Peyer's patch (tissue), 4 donors: Measurements from ENCODE around the gene ARHGEF12. TPM values are rescaled to one million over a fixed set of nuclear protein-coding genes. Genes with fewer than 3 reads are reported as not detected.

ENCODE experiments used
- DNase-seq, 3 donors: peaks; one replicate each; pipeline ENCODE4 v3.0.0-alpha.2; 2017 to 2019
- H3K27ac ChIP-seq, 4 donors: fragments of 200-600 bp; sonication (generic); one replicate each; pipeline ENCODE4 v1.5.1; 2016 to 2019
- H3K27me3 ChIP-seq, 2 donors: fragments of 200-600 bp; sonication (generic); one replicate each; pipeline ENCODE4 v1.5.1; 2019
- H3K36me3 ChIP-seq, 3 donors: fragments of 200-600 bp; sonication (generic); one replicate each; pipeline ENCODE4 v1.5.1; 2016 to 2019
- H3K4me1 ChIP-seq, 4 donors: fragments of 200-600 bp; sonication (generic); one replicate each; pipeline ENCODE4 v1.5.1; 2016 to 2019
- H3K4me3 ChIP-seq, 4 donors: fragments of 200-600 bp; sonication (generic); 1 replicate in 3 of 4; 2 replicates in 1 of 4; pipeline ENCODE4 v1.5.1; 2016 to 2019; ENCODE audit warnings: mild to moderate bottlenecking in 1 of 4
- H3K9me3 ChIP-seq, 4 donors: fragments of 200-600 bp; sonication (generic); one replicate each; pipeline ENCODE4 v1.5.1; 2016 to 2019; ENCODE audit warnings: mild to moderate bottlenecking in 1 of 4
- POLR2A ChIP-seq, 2 donors: fragments of 450-650 bp; IDR thresholded peaks; one replicate each; pipeline ENCODE4 v1.5.1; 2017; ENCODE audit warnings: antibody characterized with exemption in 2 of 2, mild to moderate bottlenecking in 2 of 2, moderate library complexity in 2 of 2
- total RNA-seq, 4 donors: library from RNA; depleted of rRNA; stranded (reverse); fragments of >200 nt; gene quantifications; one replicate each; pipeline ENCODE4 v1.1.0, GENCODE V29; 2016
- TF ChIP-seq, protein P1 (sequence below), 6 experiments: fragments of 450-650 bp in 4 of 6; fragments of 200-600 bp in 2 of 6; sonication (generic) in 1 of 6; IDR thresholded peaks; one replicate each; pipeline ENCODE4 v1.5.1; 2017 to 2019; ENCODE audit warnings: antibody characterized with exemption in 6 of 6, mild to moderate bottlenecking in 3 of 6, moderate library complexity in 1 of 6

Gene ARHGEF12
- total RNA-seq, 4 donors from 2014 or later, result 102 to 122 (median 107) TPM

DNA sequence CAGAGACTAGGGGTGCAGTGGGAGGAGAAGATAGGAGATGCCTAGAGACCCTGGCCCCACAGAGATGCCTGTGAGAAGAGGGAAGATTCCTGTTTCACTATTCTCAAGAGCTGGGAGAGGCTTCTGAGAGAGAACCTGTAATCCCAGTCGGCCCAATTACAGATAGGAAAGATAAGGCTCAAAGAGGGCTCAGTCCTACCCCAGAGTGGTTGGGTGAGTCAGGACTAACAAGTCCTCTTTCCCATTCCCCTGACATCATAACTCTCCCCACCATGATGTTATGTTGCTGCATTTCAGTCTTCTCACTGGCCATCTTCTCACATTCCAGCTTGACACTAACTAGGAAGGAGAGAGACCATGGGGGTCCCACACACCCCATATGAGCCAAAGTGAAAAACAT lies 17.9 kb downstream of the ARHGEF12 start:
- no peak for DNase-seq
- Histone ChIP-seq H3K4me3 (no peak overlapping the region), H3K36me3 (no peaks in the 10 kb centered on the region), H3K9me3 (no peaks in the 10 kb centered on the region), H3K4me1 (peaks cover 0 to 20% (median 0%) of the 10 kb centered on the region in 4 donors), H3K27ac (no peak overlapping the region), H3K27me3 (no peaks in the 10 kb centered on the region)
- TF ChIP-seq, protein P1, sequence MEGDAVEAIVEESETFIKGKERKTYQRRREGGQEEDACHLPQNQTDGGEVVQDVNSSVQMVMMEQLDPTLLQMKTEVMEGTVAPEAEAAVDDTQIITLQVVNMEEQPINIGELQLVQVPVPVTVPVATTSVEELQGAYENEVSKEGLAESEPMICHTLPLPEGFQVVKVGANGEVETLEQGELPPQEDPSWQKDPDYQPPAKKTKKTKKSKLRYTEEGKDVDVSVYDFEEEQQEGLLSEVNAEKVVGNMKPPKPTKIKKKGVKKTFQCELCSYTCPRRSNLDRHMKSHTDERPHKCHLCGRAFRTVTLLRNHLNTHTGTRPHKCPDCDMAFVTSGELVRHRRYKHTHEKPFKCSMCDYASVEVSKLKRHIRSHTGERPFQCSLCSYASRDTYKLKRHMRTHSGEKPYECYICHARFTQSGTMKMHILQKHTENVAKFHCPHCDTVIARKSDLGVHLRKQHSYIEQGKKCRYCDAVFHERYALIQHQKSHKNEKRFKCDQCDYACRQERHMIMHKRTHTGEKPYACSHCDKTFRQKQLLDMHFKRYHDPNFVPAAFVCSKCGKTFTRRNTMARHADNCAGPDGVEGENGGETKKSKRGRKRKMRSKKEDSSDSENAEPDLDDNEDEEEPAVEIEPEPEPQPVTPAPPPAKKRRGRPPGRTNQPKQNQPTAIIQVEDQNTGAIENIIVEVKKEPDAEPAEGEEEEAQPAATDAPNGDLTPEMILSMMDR (IDR thresholded peaks at IDR 0.05), result no peak
- TF ChIP-seq POLR2A (IDR thresholded peaks at IDR 0.05), result no peak

DNA sequence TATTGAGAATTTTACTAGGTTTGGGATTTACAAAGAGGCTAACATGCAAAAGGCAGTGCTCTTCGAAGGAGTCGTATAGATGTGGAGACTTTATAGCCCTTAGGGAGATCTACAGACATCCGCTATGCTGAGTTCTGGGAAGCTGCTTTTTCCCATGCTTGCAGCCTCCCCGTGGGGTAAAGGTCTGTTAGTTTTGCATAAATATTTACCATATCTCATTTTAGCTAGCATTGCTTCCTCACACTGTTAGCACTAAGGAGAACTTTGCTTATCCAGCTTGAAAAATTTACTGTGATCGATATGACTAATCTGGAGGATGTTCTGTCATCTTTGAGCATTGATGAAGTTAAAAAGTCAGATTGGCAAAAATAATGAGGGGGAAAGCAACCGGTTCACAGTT lies 18.6 kb downstream of the ARHGEF12 start:
- peaks cover 0 to 20% (median 0%) of the 10 kb centered on the region in 4 donors for H3K4me1 ChIP-seq
- no peak for DNase-seq
- no peaks in the 10 kb centered on the region for H3K36me3 ChIP-seq
- H3K27ac ChIP-seq, result no peak overlapping the region
- no peaks in the 10 kb centered on the region for H3K9me3 ChIP-seq
- H3K4me3 ChIP-seq, result no peak overlapping the region
- TF ChIP-seq, protein P1 (IDR thresholded peaks at IDR 0.05), result no peak
- TF ChIP-seq POLR2A (IDR thresholded peaks at IDR 0.05), result no peak
- no peaks in the 10 kb centered on the region for H3K27me3 ChIP-seq

DNA sequence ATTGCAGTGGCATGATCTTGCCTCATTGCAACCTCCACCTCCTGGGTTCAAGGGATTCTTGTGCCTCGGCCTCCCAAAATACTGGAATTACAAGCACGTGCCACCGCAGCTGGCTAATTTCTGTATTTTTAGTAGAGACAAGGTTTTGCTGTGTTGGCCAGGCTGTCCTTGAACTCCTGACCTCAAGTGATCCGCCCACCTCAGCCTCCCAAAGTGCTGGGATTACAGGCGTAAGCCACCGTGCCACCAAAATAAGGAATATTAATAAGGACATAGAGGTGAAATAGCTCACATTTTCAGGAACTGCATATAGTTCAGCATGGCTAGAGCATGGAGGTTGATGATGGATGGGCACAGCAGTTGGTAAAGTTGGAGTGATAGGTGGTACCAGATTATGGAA lies 21.4 kb downstream of the ARHGEF12 start:
- Histone ChIP-seq H3K9me3 (no peaks in the 10 kb centered on the region), H3K4me1 (peaks cover 0 to 20% (median 0%) of the 10 kb centered on the region in 4 donors), H3K4me3 (no peak overlapping the region), H3K36me3 (no peaks in the 10 kb centered on the region), H3K27me3 (no peaks in the 10 kb centered on the region), H3K27ac (no peak overlapping the region)
- TF ChIP-seq, protein P1 (IDR thresholded peaks at IDR 0.05), result no peak
- DNase-seq, result no peak

GRCh38 chr11:120358729-120359128 lies 22.5 kb downstream of the ARHGEF12 start:
- Histone ChIP-seq H3K27me3 (no peaks in the 10 kb centered on the region), H3K9me3 (no peaks in the 10 kb centered on the region), H3K4me1 (peaks cover 0 to 16% (median 0%) of the 10 kb centered on the region in 4 donors), H3K4me3 (no peak overlapping the region), H3K36me3 (no peaks in the 10 kb centered on the region), H3K27ac (no peak overlapping the region)
- no peak for DNase-seq
- TF ChIP-seq POLR2A (IDR thresholded peaks at IDR 0.05), result no peak
- TF ChIP-seq, protein P1 (IDR thresholded peaks at IDR 0.05), result no peak

- no peaks in the 10 kb centered on the region for H3K36me3 ChIP-seq
- H3K27ac ChIP-seq, result no peak overlapping the region
- no peaks in the 10 kb centered on the region for H3K9me3 ChIP-seq
- H3K27me3 ChIP-seq, result no peaks in the 10 kb centered on the region
- no peak overlapping the region for H3K4me3 ChIP-seq
- no peak for TF ChIP-seq POLR2A (IDR thresholded peaks at IDR 0.05)
- TF ChIP-seq, protein P1 (IDR thresholded peaks at IDR 0.05), result no peak
- DNase-seq, result no peak
- peaks cover 0 to 3% (median 0%) of the 10 kb centered on the region in 4 donors for H3K4me1 ChIP-seq
Observed at GRCh38 chr11:120363436-120363835, 27.2 kb downstream of the ARHGEF12 start.

- Histone ChIP-seq H3K4me1 (peaks cover 0 to 3% (median 0%) of the 10 kb centered on the region in 4 donors), H3K4me3 (no peak overlapping the region), H3K27me3 (no peaks in the 10 kb centered on the region), H3K9me3 (no peaks in the 10 kb centered on the region), H3K36me3 (no peaks in the 10 kb centered on the region), H3K27ac (no peak overlapping the region)
- TF ChIP-seq, protein P1 (IDR thresholded peaks at IDR 0.05), result no peak
- TF ChIP-seq POLR2A (IDR thresholded peaks at IDR 0.05), result no peak
- no peak for DNase-seq
Observed at GRCh38 chr11:120365512-120365911, 29.3 kb downstream of the ARHGEF12 start.
